NAMALWA (cell line): ENCODE measurements around the gene LSMEM2.
A peak's percentile ranks its signal among the peaks of the same experiment; 100 is the strongest.
"Not testable (repeated sequence)": the region's sequence is repeated elsewhere in the genome, so short reads cannot be mapped to it uniquely, and the experiment has no call there.

ENCODE experiments used
- DNase-seq: peaks from one replicate; pipeline ENCODE4 v3.0.0-alpha.2; 2015; ENCODE audit warnings: low spot score

The LSMEM2 gene

GRCh38 chr3:50278880-50279224 is at the start of gene LSMEM2:
Gene LSMEM2, plus strand, starts transcription at chr3:50279087. Its CDS starts 27 bp downstream, at chr3:50279114.
- DNase-seq = no peak

- DNase-seq = no peak
Measured at GRCh38 chr3:50229490-50229889, 49.4 kb upstream of the LSMEM2 start.

- DNase-seq = no peak
Measured at GRCh38 chr3:50230104-50230793, 48.6 kb upstream of the LSMEM2 start.

- no peak for DNase-seq
Measured at GRCh38 chr3:50230794-50231125, 48.1 kb upstream of the LSMEM2 start.

GRCh38 chr3:50231581-50231980 is 47.3 kb upstream of the LSMEM2 start:
- DNase-seq = no peak

GRCh38 chr3:50232303-50232702 is 46.6 kb upstream of the LSMEM2 start:
- DNase-seq = no peak

GRCh38 chr3:50233176-50233575 is 45.7 kb upstream of the LSMEM2 start:
- no peak for DNase-seq

GRCh38 chr3:50235716-50236483 is 43.0 kb upstream of the LSMEM2 start, which contains the start of gene GNAI2:
Gene GNAI2, plus strand, starts transcription at chr3:50236204. Its CDS starts 132 bp downstream, at chr3:50236336.
- peak; percentile 94 for DNase-seq

GRCh38 chr3:50236484-50237132 is 42.3 kb upstream of the LSMEM2 start:
- DNase-seq = no peak

- DNase-seq = peak; percentile 49
Measured at GRCh38 chr3:50237133-50237651, 41.7 kb upstream of the LSMEM2 start.

GRCh38 chr3:50237754-50238548 is 40.9 kb upstream of the LSMEM2 start:
- DNase-seq = peak; percentile 78

- no peak for DNase-seq
Measured at GRCh38 chr3:50238549-50239026, 40.3 kb upstream of the LSMEM2 start.

GRCh38 chr3:50239649-50240048 is 39.2 kb upstream of the LSMEM2 start:
- DNase-seq = no peak

- no peak for DNase-seq
Measured at GRCh38 chr3:50241163-50241562, 37.7 kb upstream of the LSMEM2 start.

- DNase-seq = no peak
Measured at GRCh38 chr3:50241713-50242380, 37.0 kb upstream of the LSMEM2 start.

- DNase-seq = no peak
Measured at GRCh38 chr3:50242381-50242770, 36.5 kb upstream of the LSMEM2 start.

GRCh38 chr3:50242851-50243542 is 35.9 kb upstream of the LSMEM2 start:
- DNase-seq = peak; percentile 46

- DNase-seq = no peak
Measured at GRCh38 chr3:50243543-50243895, 35.4 kb upstream of the LSMEM2 start.

- DNase-seq = not testable (repeated sequence)
Measured at GRCh38 chr3:50244813-50245212, 34.1 kb upstream of the LSMEM2 start.

- DNase-seq = no peak
Measured at GRCh38 chr3:50245251-50245745, 33.6 kb upstream of the LSMEM2 start.
